PFSK-1 (cell line): Measurements from ENCODE around the gene NACAD.

Experiments
- POLR2AphosphoS5 ChIP-seq: IDR thresholded peaks from 2 replicates; pipeline ENCODE4 v1.6.1; 2012; ENCODE audit warnings: low read depth, mild to moderate bottlenecking, control low read depth, low read length, moderate library complexity
- SIN3A ChIP-seq: IDR thresholded peaks from 2 replicates; pipeline ENCODE4 v1.6.1; 2012; ENCODE audit warnings: mild to moderate bottlenecking, low read length, moderate library complexity, borderline replicate concordance; ENCODE audit not compliant: insufficient read depth

DNA sequence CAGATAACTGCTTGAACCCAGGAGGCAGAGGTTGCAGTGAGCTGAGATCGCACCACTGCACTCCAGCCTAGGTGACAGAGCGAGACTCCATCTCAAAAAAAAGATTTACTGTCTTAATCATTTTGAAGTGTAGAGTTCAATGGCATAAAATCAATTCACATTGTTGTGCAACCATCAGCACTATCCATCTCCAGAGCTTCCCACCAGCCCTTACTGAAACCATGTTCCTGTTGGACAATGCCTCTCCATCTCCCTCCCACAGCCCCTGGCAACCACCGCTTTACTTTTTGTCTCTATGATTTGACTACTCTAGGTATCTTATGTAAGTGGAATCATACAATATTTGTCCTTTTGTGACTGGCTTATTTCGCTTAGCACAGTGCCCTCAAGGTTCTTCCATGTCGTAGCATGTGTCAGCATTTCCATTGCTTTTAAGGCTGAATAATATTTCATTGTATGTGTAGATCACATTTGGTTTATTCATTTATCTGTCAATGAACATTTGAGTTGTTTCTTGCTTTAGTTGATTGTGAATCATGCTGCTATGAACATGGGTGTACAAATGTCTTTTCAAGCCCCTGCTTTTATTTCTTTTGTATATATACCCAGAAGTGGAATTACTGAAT is 33.1 kb downstream of the NACAD start:
- TF ChIP-seq SIN3A: no peak
- no peak for TF ChIP-seq POLR2AphosphoS5
